Activated CD8-positive, alpha-beta memory T cell treated with anti-CD3 and anti-CD28 coated beads, Interleukin-2, amount 10 ng/mL, durations not matched to agents 7 days and 5 days (primary cell): ENCODE measurements around the gene MXRA7. TPM values are rescaled to one million over a fixed set of nuclear protein-coding genes. Genes with fewer than 3 reads are reported as not detected.
"Not testable (repeated sequence)": the region's sequence is repeated elsewhere in the genome, so short reads cannot be mapped to it uniquely, and the experiment has no call there.

Experiments used
- ATAC-seq: fragments of 150-1000 bp; cut with Tn5 transposase; one replicate; pipeline ENCODE4 v1.10.0; 2021; ENCODE audit warnings: moderate library complexity
- CTCF ChIA-PET: fragments of 350-600 bp; sonication (Branson Sonifier 250); formaldehyde crosslinking; loops from one replicate; lab custom pipeline; 2021; ENCODE audit warnings: antibody characterized with exemption; lab: Charles Lee
- DNase-seq: peaks from one replicate; pipeline ENCODE4 v3.0.0-alpha.2; 2020
- H3K27ac Mint-ChIP-seq: one replicate; pipeline ENCODE4 v1.8.0; 2021; ENCODE audit warnings: mild to moderate bottlenecking, mixed read lengths
- H3K27me3 Mint-ChIP-seq: one replicate; pipeline ENCODE4 v1.8.0; 2021; ENCODE audit warnings: mixed read lengths
- H3K36me3 Mint-ChIP-seq: one replicate; pipeline ENCODE4 v1.8.0; 2021; ENCODE audit warnings: mild to moderate bottlenecking, mixed read lengths
- H3K4me1 Mint-ChIP-seq: one replicate; pipeline ENCODE4 v1.8.0; 2021; ENCODE audit warnings: mixed read lengths
- H3K4me3 Mint-ChIP-seq: one replicate; pipeline ENCODE4 v1.8.0; 2021; ENCODE audit warnings: mild to moderate bottlenecking, moderate library complexity, mixed read lengths
- H3K9me3 Mint-ChIP-seq: one replicate; pipeline ENCODE4 v1.8.0; 2022; ENCODE audit warnings: low read depth, mixed read lengths
- total RNA-seq, 2 experiments: library from RNA; stranded (reverse); gene quantifications; one replicate each; pipeline ENCODE4 v1.2.3, GENCODE V29; 2021

MXRA7 gene
- total RNA-seq, 2 experiments from 2014 or later = 29.8 to 32.0 TPM

- peaks cover 66% of the 10 kb centered on the region for H3K4me1 Mint-ChIP-seq
- DNase-seq = no peak
- H3K36me3 Mint-ChIP-seq = peaks cover 81% of the 10 kb centered on the region
- no peak overlapping the region for H3K27ac Mint-ChIP-seq
- CTCF ChIA-PET = interaction anchor here (1.2 kb wide), 1 partner anchor 9 kb away, joined by 3 read pairs; no protein-coding TSS in a partner anchor
- no peak overlapping the region for H3K4me3 Mint-ChIP-seq
- no peak for ATAC-seq
- H3K27me3 Mint-ChIP-seq = no peaks in the 10 kb centered on the region
- H3K9me3 Mint-ChIP-seq = no peaks in the 10 kb centered on the region
Observed at GRCh38 chr17:76720941-76721340, 10.2 kb upstream of the MXRA7 start.

- Mint-ChIP-seq H3K4me1 (peaks cover 68% of the 10 kb centered on the region), H3K36me3 (peaks cover 82% of the 10 kb centered on the region), H3K27me3 (no peaks in the 10 kb centered on the region), H3K27ac (peak overlapping the region; percentile 8), H3K9me3 (no peaks in the 10 kb centered on the region), H3K4me3 (no peak overlapping the region)
- CTCF ChIA-PET = interaction anchor here (1.2 to 1.3 kb wide), 2 partner anchors 14 to 39 kb away, joined by 3 read pairs; no protein-coding TSS in a partner anchor
- no peak for DNase-seq
- no peak for ATAC-seq
Observed at GRCh38 chr17:76720211-76720610, 9.4 kb upstream of the MXRA7 start.

- DNase-seq (no peak), ATAC-seq (no peak)
- CTCF ChIA-PET = interaction anchor here (2.0 to 5.8 kb wide), 2 partner anchors 15 to 195 kb away, joined by 5 to 47 read pairs; no protein-coding TSS in a partner anchor
- H3K36me3 Mint-ChIP-seq = peaks cover 81% of the 10 kb centered on the region
- H3K9me3 Mint-ChIP-seq = no peaks in the 10 kb centered on the region
- no peak overlapping the region for H3K27ac Mint-ChIP-seq
- peaks cover 69% of the 10 kb centered on the region for H3K4me1 Mint-ChIP-seq
- no peak overlapping the region for H3K4me3 Mint-ChIP-seq
- no peaks in the 10 kb centered on the region for H3K27me3 Mint-ChIP-seq
Observed at GRCh38 chr17:76718516-76718915, 7.8 kb upstream of the MXRA7 start.

GRCh38 chr17:76716839-76717215, 6.1 kb upstream of the MXRA7 start:
- DNase-seq = no peak
- peak overlapping the region; percentile 94 for H3K27ac Mint-ChIP-seq
- no peaks in the 10 kb centered on the region for H3K27me3 Mint-ChIP-seq
- ATAC-seq = no peak
- H3K4me1 Mint-ChIP-seq = peaks cover 61% of the 10 kb centered on the region
- CTCF ChIA-PET = interaction anchor here (0.7 to 5.9 kb wide), 8 partner anchors 10 to 194 kb away, joined by 3 to 77 read pairs (median 4); partner anchors contain the start of genes JMJD6 and METTL23
- H3K4me3 Mint-ChIP-seq = peak overlapping the region; percentile 61
- H3K36me3 Mint-ChIP-seq = peaks cover 74% of the 10 kb centered on the region
- H3K9me3 Mint-ChIP-seq = no peaks in the 10 kb centered on the region

- Mint-ChIP-seq H3K27me3 (no peaks in the 10 kb centered on the region), H3K4me3 (peak overlapping the region; percentile 61), H3K4me1 (peaks cover 59% of the 10 kb centered on the region), H3K27ac (peak overlapping the region; percentile 94), H3K36me3 (peaks cover 68% of the 10 kb centered on the region), H3K9me3 (no peaks in the 10 kb centered on the region)
- DNase-seq (peak; percentile 95), ATAC-seq (peak; percentile 84)
- CTCF ChIA-PET = interaction anchor here (0.7 to 7.3 kb wide), 8 partner anchors 11 to 193 kb away, joined by 3 to 77 read pairs (median 19); partner anchors contain the start of genes JMJD6 and METTL23
Observed at GRCh38 chr17:76716146-76716838, 5.5 kb upstream of the MXRA7 start.

- ATAC-seq (no peak), DNase-seq (no peak)
- peak overlapping the region; percentile 94 for H3K27ac Mint-ChIP-seq
- peak overlapping the region; percentile 61 for H3K4me3 Mint-ChIP-seq
- H3K36me3 Mint-ChIP-seq = peaks cover 60% of the 10 kb centered on the region
- H3K9me3 Mint-ChIP-seq = no peaks in the 10 kb centered on the region
- CTCF ChIA-PET = interaction anchor here (1.2 to 7.3 kb wide), 7 partner anchors 7 to 157 kb away, joined by 3 to 77 read pairs (median 33); partner anchors contain the start of genes JMJD6 and METTL23
- peaks cover 55% of the 10 kb centered on the region for H3K4me1 Mint-ChIP-seq
- no peaks in the 10 kb centered on the region for H3K27me3 Mint-ChIP-seq
Observed at GRCh38 chr17:76715496-76715830, 4.7 kb upstream of the MXRA7 start.

GRCh38 chr17:76714822-76715495, 4.2 kb upstream of the MXRA7 start:
- Mint-ChIP-seq H3K9me3 (no peaks in the 10 kb centered on the region), H3K4me3 (peak overlapping the region; percentile 49), H3K27ac (peak overlapping the region; percentile 94), H3K27me3 (no peaks in the 10 kb centered on the region), H3K36me3 (peaks cover 56% of the 10 kb centered on the region), H3K4me1 (peaks cover 56% of the 10 kb centered on the region)
- CTCF ChIA-PET = interaction anchor here (1.2 to 7.3 kb wide), 8 partner anchors 8 to 157 kb away, joined by 3 to 77 read pairs (median 19); partner anchors contain the start of genes JMJD6 and METTL23
- ATAC-seq (peak; percentile 2), DNase-seq (peak; percentile 86)

GRCh38 chr17:76714336-76714735, 3.6 kb upstream of the MXRA7 start:
- peak overlapping the region; percentile 36 for H3K27ac Mint-ChIP-seq
- ATAC-seq (no peak), DNase-seq (no peak)
- H3K4me1 Mint-ChIP-seq = peaks cover 63% of the 10 kb centered on the region
- peaks cover 51% of the 10 kb centered on the region for H3K36me3 Mint-ChIP-seq
- CTCF ChIA-PET = interaction anchor here (0.8 to 7.3 kb wide), 11 partner anchors 8 to 156 kb away, joined by 3 to 77 read pairs (median 6); partner anchors contain the start of genes JMJD6, METTL23 and MFSD11
- H3K9me3 Mint-ChIP-seq = no peaks in the 10 kb centered on the region
- no peak overlapping the region for H3K4me3 Mint-ChIP-seq
- peaks cover 3% of the 10 kb centered on the region for H3K27me3 Mint-ChIP-seq

GRCh38 chr17:76713765-76714164, 3.0 kb upstream of the MXRA7 start:
- Mint-ChIP-seq H3K27me3 (peaks cover 3% of the 10 kb centered on the region), H3K4me3 (no peak overlapping the region), H3K36me3 (peaks cover 45% of the 10 kb centered on the region), H3K27ac (peak overlapping the region; percentile 12), H3K9me3 (no peaks in the 10 kb centered on the region), H3K4me1 (peaks cover 63% of the 10 kb centered on the region)
- ATAC-seq = no peak
- CTCF ChIA-PET = interaction anchor here (0.8 to 7.3 kb wide), 14 partner anchors 9 to 191 kb away, joined by 3 to 77 read pairs (median 4); partner anchors contain the start of genes JMJD6, METTL23 and MFSD11
- no peak for DNase-seq

- not testable (repeated sequence) for DNase-seq, H3K4me3 Mint-ChIP-seq, ATAC-seq, H3K27ac Mint-ChIP-seq, H3K27me3 Mint-ChIP-seq, H3K9me3 Mint-ChIP-seq
- CTCF ChIA-PET = interaction anchor here (0.6 to 7.3 kb wide), 5 partner anchors 15 to 1341 kb away, joined by 3 to 77 read pairs (median 4); partner anchors contain the start of genes JMJD6 and METTL23
- H3K36me3 Mint-ChIP-seq = peaks cover 35% of the 10 kb centered on the region
- peaks cover 56% of the 10 kb centered on the region for H3K4me1 Mint-ChIP-seq
Observed at GRCh38 chr17:76712321-76712720, 1.6 kb upstream of the MXRA7 start.

GRCh38 chr17:76709951-76710862, 558 bp downstream of the MXRA7 start:
- peak; percentile 38 for ATAC-seq
- CTCF ChIA-PET = interaction anchor here (0.6 to 7.3 kb wide), 5 partner anchors 22 to 187 kb away, joined by 3 to 50 read pairs (median 3); no protein-coding TSS in a partner anchor
- H3K27me3 Mint-ChIP-seq, H3K9me3 Mint-ChIP-seq, DNase-seq: not testable (repeated sequence)
- Mint-ChIP-seq H3K4me1 (peaks cover 36% of the 10 kb centered on the region), H3K27ac (peak overlapping the region; percentile 6), H3K4me3 (peak overlapping the region; percentile 62), H3K36me3 (peaks cover 20% of the 10 kb centered on the region)
